WI38 (cell line): ENCODE data around the gene ZNF205.
"Not testable (repeated sequence)": the region's sequence is repeated elsewhere in the genome, so short reads cannot be mapped to it uniquely, and the experiment has no call there.

Experiments used
- H3K4me3 ChIP-seq: 2 replicates; pipeline ENCODE4 v1.5.1; 2011; ENCODE audit warnings: low read depth, mild to moderate bottlenecking, control low read depth, low read length
- TF ChIP-seq, protein P1 (sequence below): IDR thresholded peaks from 2 replicates; pipeline ENCODE4 v1.5.1; 2012; ENCODE audit warnings: low read depth, mild to moderate bottlenecking, control low read depth, low read length

The ZNF205 gene

DNA sequence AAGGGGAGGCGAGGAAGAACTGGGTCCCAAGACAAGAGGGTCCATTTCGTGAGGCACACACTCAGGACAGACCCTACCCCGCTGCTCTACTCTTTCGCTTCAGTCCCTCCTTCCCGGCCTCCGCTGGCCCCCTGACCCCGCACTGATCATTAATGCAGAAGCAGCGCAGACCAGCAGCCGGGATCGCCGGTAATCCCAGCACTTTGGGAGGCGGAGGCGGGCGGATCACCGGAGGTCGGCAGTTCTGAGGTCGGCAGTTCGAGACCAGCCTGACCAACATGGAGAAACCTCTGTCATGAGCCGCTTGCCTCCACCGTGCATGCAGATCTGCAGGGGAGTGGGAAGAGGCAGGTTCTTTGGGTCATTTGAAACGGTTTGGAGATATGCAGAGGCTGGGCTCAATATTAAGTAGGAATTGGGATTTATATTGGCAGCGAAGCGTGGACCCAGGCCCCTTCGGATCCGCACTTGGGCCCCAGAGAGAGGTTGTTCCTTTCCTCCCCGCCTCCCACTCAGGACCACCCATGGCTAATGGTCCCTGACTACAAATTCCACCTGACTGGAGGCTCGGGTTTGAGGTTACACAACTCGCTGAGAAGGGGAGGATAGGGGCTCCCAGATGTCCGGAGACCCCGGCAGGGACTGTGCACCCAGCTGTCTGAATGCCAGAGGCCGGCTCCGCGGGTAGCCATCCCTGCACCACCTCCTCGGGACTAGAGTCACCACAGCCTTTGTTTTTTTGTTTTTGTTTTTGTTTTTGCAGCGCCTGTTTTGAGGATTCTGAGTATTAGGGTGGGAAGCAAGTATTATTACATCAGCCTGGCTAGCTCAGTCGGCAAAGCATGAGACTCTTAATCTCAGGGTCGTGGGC lies 52.0 kb downstream of the ZNF205 start:
- H3K4me3 ChIP-seq: no peak overlapping the region

DNA sequence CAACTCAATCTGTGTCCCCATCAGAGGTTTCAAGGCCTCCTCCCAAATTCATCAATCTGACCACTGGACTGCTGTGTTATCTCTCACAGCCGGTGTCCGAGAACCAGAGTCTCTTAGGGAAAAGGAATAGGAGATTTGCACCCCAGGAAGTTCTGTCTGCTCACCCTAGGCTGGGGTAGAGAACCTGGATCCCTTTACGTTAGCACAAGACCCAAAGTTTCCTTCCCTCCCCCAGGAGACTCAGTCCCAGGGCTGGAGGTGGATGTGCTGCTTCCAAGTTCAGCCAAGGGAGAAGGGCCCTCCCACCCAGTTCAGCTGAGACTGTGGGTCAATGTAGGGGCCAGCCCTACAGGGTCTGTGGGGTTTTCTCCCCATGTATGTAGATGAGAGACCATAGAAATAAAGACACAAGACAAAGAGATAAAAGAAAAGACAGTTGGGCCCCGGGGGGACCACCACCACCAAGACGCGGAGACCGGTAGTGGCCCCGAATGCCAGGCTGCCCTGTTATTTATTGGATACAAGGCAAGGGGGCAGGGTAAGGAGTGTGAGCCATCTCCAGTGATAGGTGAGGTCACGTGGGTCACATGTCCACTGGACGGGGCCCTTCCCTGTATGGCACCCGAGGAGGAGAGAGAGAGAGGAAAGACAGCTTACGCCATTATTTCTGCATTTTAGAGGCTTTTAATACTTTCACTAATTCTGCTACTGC lies 52.9 kb downstream of the ZNF205 start:
- H3K4me3 ChIP-seq: no peak overlapping the region
- TF ChIP-seq, protein P1, sequence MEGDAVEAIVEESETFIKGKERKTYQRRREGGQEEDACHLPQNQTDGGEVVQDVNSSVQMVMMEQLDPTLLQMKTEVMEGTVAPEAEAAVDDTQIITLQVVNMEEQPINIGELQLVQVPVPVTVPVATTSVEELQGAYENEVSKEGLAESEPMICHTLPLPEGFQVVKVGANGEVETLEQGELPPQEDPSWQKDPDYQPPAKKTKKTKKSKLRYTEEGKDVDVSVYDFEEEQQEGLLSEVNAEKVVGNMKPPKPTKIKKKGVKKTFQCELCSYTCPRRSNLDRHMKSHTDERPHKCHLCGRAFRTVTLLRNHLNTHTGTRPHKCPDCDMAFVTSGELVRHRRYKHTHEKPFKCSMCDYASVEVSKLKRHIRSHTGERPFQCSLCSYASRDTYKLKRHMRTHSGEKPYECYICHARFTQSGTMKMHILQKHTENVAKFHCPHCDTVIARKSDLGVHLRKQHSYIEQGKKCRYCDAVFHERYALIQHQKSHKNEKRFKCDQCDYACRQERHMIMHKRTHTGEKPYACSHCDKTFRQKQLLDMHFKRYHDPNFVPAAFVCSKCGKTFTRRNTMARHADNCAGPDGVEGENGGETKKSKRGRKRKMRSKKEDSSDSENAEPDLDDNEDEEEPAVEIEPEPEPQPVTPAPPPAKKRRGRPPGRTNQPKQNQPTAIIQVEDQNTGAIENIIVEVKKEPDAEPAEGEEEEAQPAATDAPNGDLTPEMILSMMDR: no peak

More for the DNA sequence above, 52.0 kb downstream of the ZNF205 start:
- TF ChIP-seq, protein P1: no peak

DNA sequence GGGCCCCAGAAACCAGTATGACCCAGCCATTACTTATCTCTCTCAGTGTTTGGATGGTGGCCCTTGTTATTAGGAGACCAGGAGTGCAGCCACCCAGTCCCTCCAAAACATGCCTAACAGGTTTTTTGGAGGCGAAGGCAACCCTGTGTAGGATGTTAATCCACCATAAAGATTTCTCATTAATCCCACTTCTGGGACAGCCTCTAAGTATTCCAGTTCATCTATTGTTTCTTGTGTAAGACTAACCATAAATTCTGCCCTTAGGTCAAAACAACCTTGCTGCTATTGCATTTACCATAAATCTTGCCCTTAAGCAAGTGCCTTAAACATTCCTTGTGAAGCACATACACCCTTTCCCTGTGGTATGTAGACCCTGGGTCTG lies 54.1 kb downstream of the ZNF205 start:
- TF ChIP-seq, protein P1: no peak
- no peak overlapping the region for H3K4me3 ChIP-seq

DNA sequence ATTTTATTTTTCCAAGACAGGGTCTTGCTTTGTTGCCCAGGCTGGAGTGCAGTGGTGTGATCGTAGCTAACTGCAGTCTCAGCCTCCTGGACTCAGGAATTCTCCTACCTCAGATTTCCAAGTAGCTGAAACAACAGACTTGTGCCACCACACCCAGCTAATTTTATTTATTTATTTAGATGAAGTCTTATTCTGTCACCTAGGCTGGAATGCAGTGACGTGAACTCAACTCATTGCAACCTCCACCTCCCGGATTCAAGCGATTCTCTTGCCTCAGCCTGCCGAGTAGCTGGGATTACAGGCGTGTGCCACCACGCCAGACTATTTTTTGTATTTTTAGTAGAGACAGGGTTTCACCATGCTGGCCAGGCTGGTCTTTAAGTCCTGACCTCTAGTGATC lies 56.3 kb downstream of the ZNF205 start:
- H3K4me3 ChIP-seq: not testable (repeated sequence)
